GM21576 (cell line): ENCODE measurements around the gene MAP3K6.

Experiments
- ATAC-seq: cut with Tn5 transposase; IDR thresholded peaks from one replicate; pipeline ENCODE4 v1.9.1; 2021; ENCODE audit warnings: mild to moderate bottlenecking, moderate library complexity; ENCODE audit not compliant: unreplicated experiment

MAP3K6 gene

GRCh38 chr1:27374362-27375086 is 7.8 kb upstream of the MAP3K6 start, which contains the start of gene FCN3:
FCN3 (minus strand) TSS chr1:27374824; CDS start chr1:27374818, 6 bp downstream.
- no peak for ATAC-seq

- no peak for ATAC-seq
Observed at GRCh38 chr1:27372808-27373690, 6.3 kb upstream of the MAP3K6 start.

GRCh38 chr1:27372022-27372807 is 5.5 kb upstream of the MAP3K6 start:
- no peak for ATAC-seq

- no peak for ATAC-seq
Observed at GRCh38 chr1:27368869-27369582, 2.3 kb upstream of the MAP3K6 start.

GRCh38 chr1:27367160-27367650 is 444 bp upstream of the MAP3K6 start:
- ATAC-seq: no peak

GRCh38 chr1:27366113-27366410 is 699 bp downstream of the MAP3K6 start:
- peak; percentile 26 for ATAC-seq

GRCh38 chr1:27365372-27366112 is 1.2 kb downstream of the MAP3K6 start:
- peak; percentile 55 for ATAC-seq

- ATAC-seq: no peak
Observed at GRCh38 chr1:27364696-27365371, 1.9 kb downstream of the MAP3K6 start.

GRCh38 chr1:27363766-27364695 is 2.7 kb downstream of the MAP3K6 start:
- ATAC-seq: no peak

- ATAC-seq: no peak
Observed at GRCh38 chr1:27361553-27361952, 5.2 kb downstream of the MAP3K6 start.

GRCh38 chr1:27361044-27361402 is 5.7 kb downstream of the MAP3K6 start:
- no peak for ATAC-seq

- no peak for ATAC-seq
Observed at GRCh38 chr1:27360159-27361043, 6.4 kb downstream of the MAP3K6 start.

GRCh38 chr1:27359822-27360158 is 7.0 kb downstream of the MAP3K6 start:
- ATAC-seq: no peak

GRCh38 chr1:27358928-27359313 is 7.8 kb downstream of the MAP3K6 start:
- ATAC-seq: no peak

GRCh38 chr1:27358038-27358927 is 8.5 kb downstream of the MAP3K6 start:
- no peak for ATAC-seq

GRCh38 chr1:27357281-27358037 is 9.3 kb downstream of the MAP3K6 start:
- ATAC-seq: peak; percentile 49
